Heart left ventricle (tissue), 16 donors: ENCODE data around the gene TXNDC11. TPM values are rescaled to one million over a fixed set of nuclear protein-coding genes. Genes with fewer than 3 reads are reported as not detected.

ENCODE experiments used
- ATAC-seq, 4 donors: fragments of 200-7000 bp; cut with Tn5 transposase; one replicate each; pipeline ENCODE4 v1.9.1; 2020 to 2022; ENCODE audit warnings: moderate library complexity in 4 of 4, mild to moderate bottlenecking in 3 of 4, moderate number of reproducible peaks in 1 of 4
- DNase-seq, 5 donors: peaks; one replicate each; pipeline ENCODE4 v3.0.0-alpha.2; 2020
- H3K27ac ChIP-seq, 12 donors: fragments of 200-600 bp; sonication (generic) in 4 of 12; one replicate each; pipeline versions ENCODE4 v1.5.0 to v1.8.0; 2016 to 2022; ENCODE audit warnings: mild to moderate bottlenecking in 2 of 12
- H3K27me3 ChIP-seq, 9 donors: fragments of 200-600 bp; sonication (generic) in 2 of 9; one replicate each; pipeline versions ENCODE4 v1.5.1 to v1.8.0; 2016 to 2022; ENCODE audit warnings: mild to moderate bottlenecking in 3 of 9
- H3K36me3 ChIP-seq, 9 donors: fragments of 200-600 bp; sonication (generic) in 2 of 9; one replicate each; pipeline versions ENCODE4 v1.5.0 to v1.8.0; 2018 to 2022; ENCODE audit warnings: mild to moderate bottlenecking in 2 of 9
- H3K4me1 ChIP-seq, 12 donors: fragments of 200-600 bp; sonication (generic) in 4 of 12; one replicate each; pipeline versions ENCODE4 v1.5.0 to v1.8.0; 2016 to 2022; ENCODE audit warnings: mild to moderate bottlenecking in 3 of 12
- H3K4me3 ChIP-seq, 12 donors: fragments of 200-600 bp; sonication (generic) in 4 of 12; one replicate each; pipeline versions ENCODE4 v1.5.0 to v1.8.0; 2017 to 2022; ENCODE audit warnings: mild to moderate bottlenecking in 9 of 12, moderate library complexity in 4 of 12
- H3K9me3 ChIP-seq, 12 donors: fragments of 200-600 bp; sonication (generic) in 4 of 12; one replicate each; pipeline versions ENCODE4 v1.5.0 to v1.8.0; 2016 to 2022; ENCODE audit warnings: mild to moderate bottlenecking in 1 of 12
- POLR2A ChIP-seq, 2 donors: fragments of 450-650 bp; IDR thresholded peaks; one replicate each; pipeline ENCODE4 v1.6.1; 2017; ENCODE audit warnings: antibody characterized with exemption in 2 of 2, mild to moderate bottlenecking in 2 of 2, moderate library complexity in 2 of 2
- WGBS, 4 donors: extraction: QIAGEN DNeasy Blood & Tissue Kit in 2 of 4; methylation state at CpG; one replicate each; pipeline versions ENCODE4 v1.1.5 to v1.1.7; 2013 to 2018; 5-methylcytosine and 5-hydroxymethylcytosine counted together
- intact Hi-C, 10 donors: fragments of 100-400 bp; cut with DNase I; formaldehyde crosslinking; loops; one replicate each; pipeline versions ENCODE4 v1.11.1 to v1.14.2; 2022
- polyA plus RNA-seq, 2 donors: library from polyadenylated mRNA; stranded (reverse); fragments of 200-250 nt; gene quantifications; one replicate each; pipeline ENCODE4 v1.2.3, GENCODE V29; 2013
- total RNA-seq, 9 donors: library from RNA; depleted of rRNA in 2 of 9; stranded (reverse); fragments of >200 nt in 2 of 9; fragmentation: NEBNext Ultra II Directional in 3 of 9; extraction: Animal tissue kit (Norgen Biotek cat#: 25700) in 3 of 9; gene quantifications; one replicate each; pipeline versions ENCODE4 v1.1.0 to v1.2.4, GENCODE V29; 2016 to 2023
- TF ChIP-seq, protein P1 (sequence below), 12 donors: fragments of 200-600 bp; sonication (generic) in 4 of 12; IDR thresholded peaks; one replicate each; pipeline versions ENCODE4 v1.5.0 to v1.8.0; 2018 to 2022; ENCODE audit warnings: antibody characterized with exemption in 12 of 12, mild to moderate bottlenecking in 5 of 12
- donor health status: ischemic (EF 13 %, LVEDD 7.1; RV severe dilation, severe dysfunction).
- donor health status: healthy with polysubstance abuse.
- donor health status: DM: no; HTN: yes; CAD: no.
- donor health status: DM: no; HTN: no; CAD: no.
- donor health status: ischemic (EF 25% LVEDD 6.9; RV normal size, moderate dysfunction).
- donor health status: ischemic (EF 25% LVEDD 5.7; RV mildly dilated, moderate dysfunction).
- donor health status: healthy.
- donor health status: DM: yes; HTN: yes; CAD: no.
- donor health status: ischemic (EF 35%, LVEDD 5.7; RV mildly dilated, moderate dysfunction).
- donor health status: nonischemic (EF 11% LVEDD 7.7; RV severe dilation, severe dysfunction).
- donor health status: DM: yes; HTN: yes; CAD: no.
- donor health status: PGD.
- donor health status: ischemic (EF 29% LVEDD 5.4; RV normal size, mild dysfunction).
- donor health status: nonischemic (EF 23%, LVEDD 6.1; RV moderate dilation, normal function).

Gene TXNDC11
- total and polyA plus RNA-seq, 11 donors = 18.9 to 53.1 (median 25.9) TPM

DNA sequence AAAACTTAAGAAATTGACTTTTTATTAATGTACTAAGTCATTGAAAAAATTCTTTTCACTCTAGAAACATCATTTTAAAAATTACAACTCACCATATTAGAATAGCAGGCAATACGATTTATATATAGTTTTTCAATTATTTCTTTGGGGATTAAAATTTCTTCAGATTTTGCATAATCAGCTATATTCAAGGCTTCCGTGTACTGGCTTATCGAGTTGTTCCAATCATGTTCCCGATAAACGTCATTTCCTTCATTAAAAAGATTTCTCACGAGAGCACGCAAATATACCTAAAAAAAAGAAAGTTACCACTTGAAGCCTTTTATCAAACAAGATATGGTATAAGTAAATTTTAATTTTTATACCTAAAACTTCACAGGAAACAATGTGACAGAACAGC lies 36.4 kb upstream of the TXNDC11 start:
- Histone ChIP-seq H3K4me1 (peaks cover 6 to 38% (median 31%) of the 10 kb centered on the region in 12 donors), H3K9me3 (no peaks in the 10 kb centered on the region), H3K36me3 (peaks cover 0 to 77% (median 69%) of the 10 kb centered on the region in 9 donors), H3K27ac (no peak overlapping the region), H3K4me3 (no peak overlapping the region), H3K27me3 (no peaks in the 10 kb centered on the region)
- TF ChIP-seq POLR2A (IDR thresholded peaks at IDR 0.05) = no peak
- TF ChIP-seq, protein P1, sequence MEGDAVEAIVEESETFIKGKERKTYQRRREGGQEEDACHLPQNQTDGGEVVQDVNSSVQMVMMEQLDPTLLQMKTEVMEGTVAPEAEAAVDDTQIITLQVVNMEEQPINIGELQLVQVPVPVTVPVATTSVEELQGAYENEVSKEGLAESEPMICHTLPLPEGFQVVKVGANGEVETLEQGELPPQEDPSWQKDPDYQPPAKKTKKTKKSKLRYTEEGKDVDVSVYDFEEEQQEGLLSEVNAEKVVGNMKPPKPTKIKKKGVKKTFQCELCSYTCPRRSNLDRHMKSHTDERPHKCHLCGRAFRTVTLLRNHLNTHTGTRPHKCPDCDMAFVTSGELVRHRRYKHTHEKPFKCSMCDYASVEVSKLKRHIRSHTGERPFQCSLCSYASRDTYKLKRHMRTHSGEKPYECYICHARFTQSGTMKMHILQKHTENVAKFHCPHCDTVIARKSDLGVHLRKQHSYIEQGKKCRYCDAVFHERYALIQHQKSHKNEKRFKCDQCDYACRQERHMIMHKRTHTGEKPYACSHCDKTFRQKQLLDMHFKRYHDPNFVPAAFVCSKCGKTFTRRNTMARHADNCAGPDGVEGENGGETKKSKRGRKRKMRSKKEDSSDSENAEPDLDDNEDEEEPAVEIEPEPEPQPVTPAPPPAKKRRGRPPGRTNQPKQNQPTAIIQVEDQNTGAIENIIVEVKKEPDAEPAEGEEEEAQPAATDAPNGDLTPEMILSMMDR (IDR thresholded peaks at IDR 0.05) = no peak
- intact Hi-C loops = no loop called here
- WGBS, 4 donors = 96 to 97% (median 96%) methylated on average over 7 of the region's 7 CpGs
- ATAC-seq (no peak), DNase-seq (no peak)

DNA sequence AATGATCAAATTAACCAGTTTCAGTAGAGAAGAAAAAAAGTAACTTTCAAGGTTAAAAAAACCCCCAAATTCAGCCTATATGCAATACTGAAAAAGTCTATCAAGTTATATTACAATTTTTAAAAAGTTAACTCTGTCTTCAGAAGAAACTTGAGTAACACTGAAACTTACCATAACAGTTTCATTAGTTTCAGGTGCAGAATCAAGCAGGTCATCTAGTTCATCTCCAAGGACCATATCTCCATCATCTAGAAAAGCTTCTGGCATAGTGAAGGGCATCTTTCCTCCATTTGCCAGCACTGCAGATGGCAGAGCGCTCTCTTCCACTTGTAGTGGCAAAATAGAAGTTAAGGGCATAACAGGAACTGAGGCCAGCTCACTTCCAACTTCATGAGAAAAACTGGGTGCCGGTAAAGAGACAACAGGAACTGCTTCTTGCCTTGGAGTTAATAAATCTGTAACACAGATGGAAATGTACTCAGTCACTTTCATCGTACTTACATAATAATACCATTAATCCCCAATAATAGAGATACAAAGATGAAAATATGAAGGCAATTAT lies 31.5 kb upstream of the TXNDC11 start:
- no peaks in the 10 kb centered on the region for H3K27me3 ChIP-seq
- H3K4me1 ChIP-seq = peaks cover 0 to 2% (median 0%) of the 10 kb centered on the region in 12 donors
- ATAC-seq (no peak), DNase-seq (no peak)
- H3K4me3 ChIP-seq = no peak overlapping the region
- intact Hi-C loops = no loop called here
- H3K36me3 ChIP-seq = peaks cover 5 to 100% (median 98%) of the 10 kb centered on the region in 9 donors
- WGBS, 4 donors = 74 to 86% (median 82%) methylated on average over 3 of the region's 3 CpGs
- no peaks in the 10 kb centered on the region for H3K9me3 ChIP-seq
- H3K27ac ChIP-seq = no peak overlapping the region
- TF ChIP-seq POLR2A (IDR thresholded peaks at IDR 0.05) = no peak
- TF ChIP-seq, protein P1 (IDR thresholded peaks at IDR 0.05) = no peak

DNA sequence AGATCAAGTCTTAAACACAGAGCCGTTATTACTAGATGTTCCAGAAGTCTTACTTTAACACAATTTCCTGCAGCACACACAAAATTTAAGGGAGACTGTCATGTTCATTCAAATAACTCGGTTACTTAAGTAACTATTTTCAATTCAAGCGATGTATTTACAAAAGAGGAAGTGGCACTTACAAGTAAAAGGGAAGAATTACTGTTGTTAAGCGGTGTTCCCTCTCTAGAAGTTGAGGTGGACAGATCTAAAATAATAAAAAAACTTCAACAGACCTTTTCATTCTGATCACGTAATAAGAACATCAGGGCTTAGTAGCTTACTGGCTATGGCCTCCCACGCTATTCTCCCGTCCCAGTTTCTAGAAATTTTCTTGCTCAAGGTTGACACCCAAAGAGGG lies 26.2 kb upstream of the TXNDC11 start:
- TF ChIP-seq, protein P1 (IDR thresholded peaks at IDR 0.05) = no peak
- TF ChIP-seq POLR2A (IDR thresholded peaks at IDR 0.05) = no peak
- Histone ChIP-seq H3K4me3 (no peak overlapping the region), H3K27me3 (no peaks in the 10 kb centered on the region), H3K9me3 (no peaks in the 10 kb centered on the region), H3K4me1 (peaks cover 0 to 10% (median 0%) of the 10 kb centered on the region in 12 donors), H3K27ac (peak overlapping the region in 1 of 12 donors; percentile 53), H3K36me3 (peaks cover 8 to 100% (median 98%) of the 10 kb centered on the region in 9 donors)
- WGBS, 4 donors = 86 to 89% (median 88%) methylated on average over 7 of the region's 7 CpGs
- ATAC-seq (no peak), DNase-seq (no peak)
- intact Hi-C loops = loop anchor here in 1 of 10 donors (10.0 kb wide), 1 partner anchor 66 kb away; no protein-coding TSS in a partner anchor

DNA sequence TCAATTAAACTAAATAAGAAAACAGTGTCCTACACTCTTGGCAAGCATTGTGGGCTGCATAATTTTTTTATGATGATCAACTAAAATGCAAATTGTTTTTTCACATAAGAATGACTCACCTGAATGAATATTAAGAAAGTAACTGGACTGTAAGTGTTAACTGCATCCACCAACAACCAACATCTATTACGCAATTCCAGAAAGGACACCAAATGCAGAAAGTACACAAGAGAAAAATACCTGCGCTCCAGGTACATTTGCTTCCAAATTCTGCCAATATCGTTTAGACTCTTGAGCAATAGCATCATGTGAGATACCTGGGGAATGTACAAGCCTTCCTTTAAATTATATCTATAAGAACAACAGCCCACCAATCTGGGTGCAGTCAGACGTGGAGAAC lies 19.8 kb upstream of the TXNDC11 start:
- Histone ChIP-seq H3K27me3 (no peaks in the 10 kb centered on the region), H3K9me3 (no peaks in the 10 kb centered on the region), H3K4me3 (no peak overlapping the region), H3K4me1 (peaks cover 0 to 10% (median 4%) of the 10 kb centered on the region in 12 donors), H3K27ac (no peak overlapping the region), H3K36me3 (peaks cover 0 to 100% (median 98%) of the 10 kb centered on the region in 9 donors)
- WGBS, 4 donors = 92 to 95% (median 92%) methylated on average over 4 of the region's 4 CpGs
- DNase-seq = no peak
- no peak for TF ChIP-seq POLR2A (IDR thresholded peaks at IDR 0.05)
- TF ChIP-seq, protein P1 (IDR thresholded peaks at IDR 0.05) = no peak
- ATAC-seq = no peak
- intact Hi-C loops = loop anchor here in 1 of 10 donors (10.0 kb wide), 1 partner anchor 72 kb away; no protein-coding TSS in a partner anchor
